ENCODE results near the gene ST8SIA5. TPM values are rescaled to one million over a fixed set of nuclear protein-coding genes. Genes with fewer than 3 reads are reported as not detected.

Gene ST8SIA5
- total RNA-seq, 1 experiment from 2014 or later: under 0.01 TPM

DNA sequence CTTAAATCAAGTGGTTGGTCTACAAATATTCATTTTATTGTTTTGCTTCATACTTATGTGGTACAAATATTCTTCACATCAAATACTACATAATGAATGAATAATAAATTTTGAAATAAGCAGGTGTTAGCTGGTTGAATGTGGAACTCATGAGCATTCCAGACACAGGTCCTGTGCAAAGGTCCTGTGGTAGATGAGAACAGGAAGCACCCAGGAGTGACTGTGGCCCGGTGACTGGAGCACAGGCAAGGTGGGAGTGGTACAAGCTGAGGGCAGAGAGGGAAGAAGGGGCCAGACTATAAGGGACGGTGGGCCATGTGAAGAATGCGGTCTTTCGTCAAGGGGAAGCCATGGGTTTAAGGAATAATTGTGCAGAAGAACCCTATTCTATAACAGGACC is 73.6 kb downstream of the ST8SIA5 start:
- no peaks in the 10 kb centered on the region for H3K36me3 ChIP-seq (ENCODE audit: insufficient read depth, low read length)
- no peaks in the 10 kb centered on the region for H3K9me2 ChIP-seq (replicated peaks; ENCODE audit: insufficient read depth, low read length)
- no peaks in the 10 kb centered on the region for H3K27me3 ChIP-seq (ENCODE audit: low read length)
- no peaks in the 10 kb centered on the region for H3K9me3 ChIP-seq (ENCODE audit: low read length)
- H4K20me1 ChIP-seq (ENCODE audit: insufficient read depth, low read depth, low read length): no peaks in the 10 kb centered on the region
- H3K9ac ChIP-seq (ENCODE audit: low read length): no peak overlapping the region
- H3K79me2 ChIP-seq (ENCODE audit: low read length): no peaks in the 10 kb centered on the region
- H3K4me2 ChIP-seq (ENCODE audit: low read depth, low read length, poor library complexity, severe bottlenecking): no peak overlapping the region
- no peak overlapping the region for H2AFZ ChIP-seq (ENCODE audit: low read length)
- H3K4me1 ChIP-seq (ENCODE audit: low read length): peaks cover 43% of the 10 kb centered on the region
- DNase-seq: no peak
- H3K4me3 ChIP-seq (ENCODE audit: low read length): no peak overlapping the region
- no peak overlapping the region for H3K27ac ChIP-seq (ENCODE audit: low read length)

DNA sequence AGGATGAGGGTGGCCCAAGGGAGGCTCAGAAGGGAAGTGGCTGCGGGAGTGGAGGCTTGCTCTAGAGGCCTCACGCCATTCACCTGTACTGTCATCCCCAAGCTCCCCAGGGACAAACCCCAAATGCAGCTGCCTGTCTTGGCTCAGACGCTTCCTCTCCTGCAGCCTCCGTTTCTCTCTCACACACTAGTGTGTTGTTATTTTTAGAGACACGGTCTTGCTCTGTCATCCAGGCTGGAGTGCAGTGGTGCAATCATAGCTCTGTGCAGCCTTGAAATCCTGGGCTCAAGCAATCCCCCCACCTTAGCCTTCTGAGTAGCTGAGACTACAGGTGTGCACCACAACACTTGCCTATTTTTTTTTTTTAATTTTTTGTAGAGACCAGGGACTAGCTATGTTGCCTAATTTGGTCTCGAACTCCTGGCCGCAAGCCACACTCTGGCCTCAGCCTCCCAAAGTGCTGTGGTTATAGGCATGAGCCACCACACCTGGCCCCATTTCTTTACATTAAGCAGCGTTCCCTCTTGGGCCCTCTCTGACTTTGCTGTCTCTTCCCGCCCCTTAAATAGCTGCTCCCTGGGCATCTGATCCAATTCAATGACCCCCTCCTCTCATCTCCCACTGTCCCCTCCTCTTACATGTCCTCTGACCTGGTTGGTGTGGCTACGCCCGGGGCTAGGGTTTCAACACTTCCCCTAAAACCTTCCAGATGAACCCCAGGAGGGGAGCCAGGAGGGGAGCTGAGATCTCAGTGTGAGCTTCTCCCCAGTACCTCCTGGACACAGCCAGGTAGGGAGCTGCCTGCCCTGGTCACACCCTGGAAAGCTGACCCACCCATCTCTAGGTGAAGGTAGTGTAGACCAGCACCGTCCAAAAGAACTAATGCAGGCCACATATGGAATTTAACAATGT is 75.8 kb downstream of the ST8SIA5 start:
- Histone ChIP-seq H3K79me2 (ENCODE audit: low read length) (no peaks in the 10 kb centered on the region), H3K9me3 (ENCODE audit: low read length) (no peaks in the 10 kb centered on the region), H4K20me1 (ENCODE audit: insufficient read depth, low read depth, low read length) (no peaks in the 10 kb centered on the region), H3K27ac (ENCODE audit: low read length) (peak overlapping the region; percentile 82), H3K9me2 (replicated peaks; ENCODE audit: insufficient read depth, low read length) (no peaks in the 10 kb centered on the region), H2AFZ (ENCODE audit: low read length) (no peak overlapping the region), H3K4me2 (ENCODE audit: low read depth, low read length, poor library complexity, severe bottlenecking) (peak overlapping the region; percentile 51), H3K9ac (ENCODE audit: low read length) (peak overlapping the region; percentile 39), H3K36me3 (ENCODE audit: insufficient read depth, low read length) (no peaks in the 10 kb centered on the region), H3K4me3 (ENCODE audit: low read length) (peak overlapping the region; percentile 35; the same call in 1 of the 2 replicates), H3K4me1 (ENCODE audit: low read length) (peaks cover 62% of the 10 kb centered on the region), H3K27me3 (ENCODE audit: low read length) (no peaks in the 10 kb centered on the region)
- peak; percentile 92 for DNase-seq

DNA sequence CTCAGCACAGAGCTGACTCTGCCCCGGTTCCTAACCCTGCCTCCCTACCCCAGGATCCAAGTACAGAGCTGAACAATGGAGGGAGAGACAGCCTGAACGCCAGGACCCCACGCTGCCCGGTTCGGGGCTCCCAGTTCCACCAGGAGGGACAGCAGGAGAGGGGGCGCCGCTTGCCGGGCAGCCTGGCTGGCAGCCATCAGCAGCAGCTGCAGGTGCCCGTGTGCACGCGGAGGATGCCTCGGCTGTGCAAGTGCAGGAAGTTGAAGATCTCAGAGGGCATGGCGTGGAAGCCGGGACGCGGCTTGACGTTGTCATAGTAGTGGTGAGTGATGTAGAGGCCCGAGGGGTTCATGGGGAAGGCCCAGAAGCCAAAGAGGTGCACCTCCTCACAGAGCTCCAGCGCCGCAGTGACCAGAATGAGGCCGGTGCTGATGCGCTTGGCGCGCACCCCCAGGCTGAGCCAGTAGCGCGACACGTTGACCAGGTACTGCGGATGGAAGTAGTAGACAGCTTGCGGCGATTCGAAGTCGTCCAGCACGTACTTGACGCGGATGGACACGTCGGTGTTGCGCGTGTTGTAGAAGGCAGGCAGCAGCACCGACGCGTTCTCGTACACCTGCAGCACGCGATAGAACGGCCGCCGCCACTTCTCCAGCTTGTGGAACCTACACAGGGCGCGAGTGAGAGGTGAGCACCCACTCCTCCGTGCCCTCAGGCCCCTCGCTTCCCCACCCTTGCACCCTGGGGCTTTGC is 76.8 kb downstream of the ST8SIA5 start:
- no peak overlapping the region for H3K9ac ChIP-seq (ENCODE audit: low read length)
- no peaks in the 10 kb centered on the region for H4K20me1 ChIP-seq (ENCODE audit: insufficient read depth, low read depth, low read length)
- peak overlapping the region; percentile 82 for H3K27ac ChIP-seq (ENCODE audit: low read length)
- H3K4me3 ChIP-seq (ENCODE audit: low read length): peak overlapping the region; percentile 35; the same call in 1 of the 2 replicates
- H3K9me3 ChIP-seq (ENCODE audit: low read length): no peaks in the 10 kb centered on the region
- H3K4me1 ChIP-seq (ENCODE audit: low read length): peaks cover 63% of the 10 kb centered on the region
- no peaks in the 10 kb centered on the region for H3K9me2 ChIP-seq (replicated peaks; ENCODE audit: insufficient read depth, low read length)
- no peak for DNase-seq
- H3K36me3 ChIP-seq (ENCODE audit: insufficient read depth, low read length): no peaks in the 10 kb centered on the region
- no peak overlapping the region for H2AFZ ChIP-seq (ENCODE audit: low read length)
- H3K79me2 ChIP-seq (ENCODE audit: low read length): no peaks in the 10 kb centered on the region
- peak overlapping the region; percentile 51 for H3K4me2 ChIP-seq (ENCODE audit: low read depth, low read length, poor library complexity, severe bottlenecking)
- no peaks in the 10 kb centered on the region for H3K27me3 ChIP-seq (ENCODE audit: low read length)

DNA sequence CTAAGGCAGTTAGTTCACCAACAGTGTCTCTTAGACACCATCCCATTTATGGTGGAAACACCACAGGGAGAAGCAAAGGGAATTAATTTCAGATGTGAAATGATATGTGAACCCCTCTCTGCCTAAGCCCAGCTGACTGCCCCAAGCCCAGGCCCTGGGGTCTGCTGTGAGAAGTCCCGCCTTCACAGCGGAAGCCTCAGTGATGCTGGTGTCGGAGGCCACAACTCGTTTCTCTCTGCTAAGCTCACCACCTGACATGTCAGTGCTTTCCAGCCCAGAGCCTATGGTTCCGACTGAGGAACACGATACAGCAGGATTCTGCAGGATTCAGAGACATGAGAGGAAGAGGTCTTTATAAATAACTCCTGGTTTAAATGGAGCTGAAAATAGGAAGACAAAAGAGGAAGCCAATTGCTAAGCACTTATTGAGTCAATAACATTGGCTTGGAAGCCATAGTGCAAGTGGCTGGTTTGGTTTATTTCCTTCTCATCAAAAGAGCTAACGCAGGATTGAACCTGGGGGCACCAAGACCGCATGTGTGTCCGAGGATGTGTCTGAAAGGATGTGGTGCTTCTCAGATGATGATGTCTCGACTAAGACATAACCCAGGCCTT is 78.0 kb downstream of the ST8SIA5 start:
- no peaks in the 10 kb centered on the region for H3K36me3 ChIP-seq (ENCODE audit: insufficient read depth, low read length)
- no peaks in the 10 kb centered on the region for H3K27me3 ChIP-seq (ENCODE audit: low read length)
- peak overlapping the region; percentile 33 for H3K4me2 ChIP-seq (ENCODE audit: low read depth, low read length, poor library complexity, severe bottlenecking)
- H2AFZ ChIP-seq (ENCODE audit: low read length): no peak overlapping the region
- no peaks in the 10 kb centered on the region for H3K9me2 ChIP-seq (replicated peaks; ENCODE audit: insufficient read depth, low read length)
- peak; percentile 57 for DNase-seq
- no peaks in the 10 kb centered on the region for H3K79me2 ChIP-seq (ENCODE audit: low read length)
- H3K9ac ChIP-seq (ENCODE audit: low read length): no peak overlapping the region
- no peak overlapping the region for H3K27ac ChIP-seq (ENCODE audit: low read length)
- H3K4me3 ChIP-seq (ENCODE audit: low read length): no peak overlapping the region
- peaks cover 63% of the 10 kb centered on the region for H3K4me1 ChIP-seq (ENCODE audit: low read length)
- no peaks in the 10 kb centered on the region for H3K9me3 ChIP-seq (ENCODE audit: low read length)
- no peaks in the 10 kb centered on the region for H4K20me1 ChIP-seq (ENCODE audit: insufficient read depth, low read depth, low read length)

DNA sequence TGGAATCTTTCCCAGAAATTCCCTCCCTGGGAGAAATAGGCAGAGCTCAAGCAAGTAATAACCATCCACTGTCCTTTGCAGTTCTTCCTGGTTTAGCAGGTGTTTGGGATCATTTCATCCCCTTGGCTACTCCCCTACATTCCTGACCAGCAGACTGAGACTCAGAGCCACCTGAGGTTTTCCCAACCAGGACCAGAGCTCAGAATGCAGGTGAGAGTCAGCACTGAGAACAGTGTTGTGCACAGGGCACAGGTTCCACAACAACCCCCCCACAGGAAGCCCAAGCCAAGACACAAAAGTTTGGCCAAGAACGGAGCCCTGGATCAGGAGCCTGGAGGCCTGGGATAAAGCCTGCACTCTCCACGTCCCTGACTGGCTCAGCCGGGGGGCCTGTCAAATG is 78.8 kb downstream of the ST8SIA5 start:
- Histone ChIP-seq H3K4me1 (ENCODE audit: low read length) (peaks cover 70% of the 10 kb centered on the region), H3K9me3 (ENCODE audit: low read length) (no peaks in the 10 kb centered on the region), H4K20me1 (ENCODE audit: insufficient read depth, low read depth, low read length) (no peaks in the 10 kb centered on the region), H3K79me2 (ENCODE audit: low read length) (no peaks in the 10 kb centered on the region), H3K27ac (ENCODE audit: low read length) (no peak overlapping the region), H3K4me2 (ENCODE audit: low read depth, low read length, poor library complexity, severe bottlenecking) (no peak overlapping the region), H3K9me2 (replicated peaks; ENCODE audit: insufficient read depth, low read length) (no peaks in the 10 kb centered on the region), H3K36me3 (ENCODE audit: insufficient read depth, low read length) (no peaks in the 10 kb centered on the region), H3K4me3 (ENCODE audit: low read length) (no peak overlapping the region), H3K27me3 (ENCODE audit: low read length) (no peaks in the 10 kb centered on the region), H3K9ac (ENCODE audit: low read length) (no peak overlapping the region), H2AFZ (ENCODE audit: low read length) (no peak overlapping the region)
- DNase-seq: no peak

DNA sequence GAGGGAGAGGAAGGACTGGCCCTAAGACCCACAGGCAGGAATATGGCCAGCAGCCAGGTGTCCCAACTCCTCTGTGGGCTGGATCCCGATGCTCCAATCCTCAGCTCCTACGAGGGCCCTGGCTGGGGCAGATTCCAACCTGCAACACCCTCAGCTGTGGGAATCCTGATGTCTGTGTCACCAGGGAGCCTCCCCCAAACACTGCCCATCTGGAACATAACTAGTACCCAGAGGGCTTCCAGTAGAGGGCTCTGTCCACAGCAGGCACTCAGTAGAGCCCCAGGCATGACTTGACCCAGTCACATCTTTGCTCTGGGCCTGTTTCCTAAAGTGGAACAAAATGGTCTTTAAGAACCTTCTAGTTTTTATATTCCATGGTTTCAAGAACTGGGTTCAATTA is 79.2 kb downstream of the ST8SIA5 start:
- no peaks in the 10 kb centered on the region for H3K79me2 ChIP-seq (ENCODE audit: low read length)
- DNase-seq: peak; percentile 59
- no peaks in the 10 kb centered on the region for H4K20me1 ChIP-seq (ENCODE audit: insufficient read depth, low read depth, low read length)
- no peaks in the 10 kb centered on the region for H3K9me3 ChIP-seq (ENCODE audit: low read length)
- H3K27ac ChIP-seq (ENCODE audit: low read length): no peak overlapping the region
- H2AFZ ChIP-seq (ENCODE audit: low read length): no peak overlapping the region
- no peaks in the 10 kb centered on the region for H3K27me3 ChIP-seq (ENCODE audit: low read length)
- H3K4me3 ChIP-seq (ENCODE audit: low read length): no peak overlapping the region
- H3K36me3 ChIP-seq (ENCODE audit: insufficient read depth, low read length): no peaks in the 10 kb centered on the region
- H3K9ac ChIP-seq (ENCODE audit: low read length): no peak overlapping the region
- H3K4me2 ChIP-seq (ENCODE audit: low read depth, low read length, poor library complexity, severe bottlenecking): no peak overlapping the region
- H3K9me2 ChIP-seq (replicated peaks; ENCODE audit: insufficient read depth, low read length): no peaks in the 10 kb centered on the region
- peaks cover 74% of the 10 kb centered on the region for H3K4me1 ChIP-seq (ENCODE audit: low read length)

DNA sequence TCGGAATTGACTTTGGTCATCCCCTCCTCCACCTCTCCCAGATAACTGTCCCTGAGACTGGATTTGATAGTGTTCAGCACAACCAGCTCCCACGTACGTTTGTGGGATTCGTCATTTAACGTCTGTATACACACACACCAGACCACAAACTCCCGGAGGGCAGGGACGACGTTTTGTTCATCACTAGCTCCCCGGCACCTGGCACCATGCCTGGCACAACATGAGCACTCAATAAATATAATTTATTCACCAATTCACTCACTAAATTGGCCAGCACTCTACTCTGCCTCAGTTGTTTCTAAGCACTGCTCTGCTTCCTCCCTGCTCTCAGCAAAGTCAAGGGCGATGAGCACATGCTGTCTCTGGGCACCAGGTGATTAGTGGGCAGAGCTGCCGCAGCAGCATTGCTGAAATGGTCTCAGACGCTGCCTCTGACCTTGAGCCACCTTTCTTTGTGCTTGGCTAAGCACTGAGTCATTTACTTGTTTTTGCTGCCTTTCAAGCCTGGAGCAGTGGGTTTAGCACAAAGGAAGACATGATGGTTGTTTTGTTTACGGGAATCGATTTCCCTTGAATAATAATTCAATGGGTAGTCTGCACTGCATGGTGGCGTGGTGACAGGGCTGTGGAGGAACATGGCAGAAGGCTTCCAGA is 80.5 kb downstream of the ST8SIA5 start:
- Histone ChIP-seq H3K4me1 (ENCODE audit: low read length) (peaks cover 72% of the 10 kb centered on the region), H4K20me1 (ENCODE audit: insufficient read depth, low read depth, low read length) (no peaks in the 10 kb centered on the region), H3K9me3 (ENCODE audit: low read length) (no peaks in the 10 kb centered on the region), H2AFZ (ENCODE audit: low read length) (no peak overlapping the region), H3K9ac (ENCODE audit: low read length) (no peak overlapping the region), H3K4me3 (ENCODE audit: low read length) (no peak overlapping the region), H3K27ac (ENCODE audit: low read length) (no peak overlapping the region), H3K4me2 (ENCODE audit: low read depth, low read length, poor library complexity, severe bottlenecking) (peak overlapping the region; percentile 21), H3K79me2 (ENCODE audit: low read length) (no peaks in the 10 kb centered on the region), H3K36me3 (ENCODE audit: insufficient read depth, low read length) (no peaks in the 10 kb centered on the region), H3K27me3 (ENCODE audit: low read length) (no peaks in the 10 kb centered on the region), H3K9me2 (replicated peaks; ENCODE audit: insufficient read depth, low read length) (no peaks in the 10 kb centered on the region)
- no peak for DNase-seq

Data from Karpas-422 (cell line).